Panc1 (cell line): ENCODE results near the gene LETM1. TPM values are rescaled to one million over a fixed set of nuclear protein-coding genes. Genes with fewer than 3 reads are reported as not detected.

Experiments
- ATAC-seq: fragments of 200-7000 bp; cut with Tn5 transposase; 2 replicates; pipeline ENCODE4 v1.9.1; 2020; ENCODE audit warnings: mild to moderate bottlenecking, moderate library complexity
- BruUV-seq: library from RNA; stranded (reverse); fragments of 400-500 nt; replicated peaks from 2 replicates; lab custom pipeline; 2021; lab: Mats Ljungman, UMichigan
- CTCF ChIA-PET: fragments of 300-600 bp; sonication (Branson Sonifier 250); formaldehyde crosslinking; loops from one replicate; lab custom pipeline; 2022; ENCODE audit warnings: antibody characterized with exemption; lab: Charles Lee
- POLR2A ChIA-PET: fragments of 300-600 bp; sonication (Branson Sonifier 250); formaldehyde crosslinking; loops from one replicate; lab custom pipeline; 2022; ENCODE audit warnings: antibody characterized with exemption; lab: Charles Lee
- DNase-seq: peaks from one replicate; pipeline ENCODE4 v3.0.0-alpha.2; 2010; ENCODE audit warnings: low read depth, low spot score
- H3K27ac ChIP-seq: 2 replicates; pipeline ENCODE4 v1.5.1; 2011; ENCODE audit warnings: mild to moderate bottlenecking, low read length, inconsistent platforms
- H3K27me3 ChIP-seq: fragments of 200-500 bp; sonication (Bioruptor generic); 2 replicates; pipeline ENCODE4 v1.6.0; 2014; ENCODE audit warnings: low read length, inconsistent platforms; ENCODE audit not compliant: control insufficient read depth, insufficient read depth
- H3K36me3 ChIP-seq: fragments of 200-500 bp; sonication (Bioruptor generic); 2 replicates; pipeline ENCODE4 v1.5.1; 2014; ENCODE audit warnings: inconsistent platforms, mild to moderate bottlenecking, low read length, moderate library complexity; ENCODE audit not compliant: control insufficient read depth, insufficient read depth
- H3K4me1 ChIP-seq: 2 replicates; pipeline ENCODE4 v1.5.1; 2011; ENCODE audit warnings: inconsistent platforms, mild to moderate bottlenecking, low read length, moderate library complexity; ENCODE audit not compliant: control insufficient read depth, insufficient read depth
- H3K4me3 ChIP-seq, 2 experiments: 2 replicates each; pipeline ENCODE4 v1.5.1; 2011 to 2012; ENCODE audit warnings: low read depth in 2 of 2, low read length in 2 of 2, mild to moderate bottlenecking in 2 of 2, inconsistent platforms in 1 of 2, moderate library complexity in 1 of 2
- H3K9me3 ChIP-seq: fragments of 200-500 bp; sonication (Bioruptor generic); 2 replicates; pipeline ENCODE4 v1.5.1; 2014; ENCODE audit warnings: low read depth, mild to moderate bottlenecking, inconsistent platforms, low read length, moderate library complexity; ENCODE audit not compliant: control insufficient read depth, insufficient read depth
- POLR2AphosphoS5 ChIP-seq: IDR thresholded peaks from 2 replicates; pipeline ENCODE4 v1.6.1; 2012; ENCODE audit warnings: mild to moderate bottlenecking, low read depth, low read length, moderate library complexity
- SIN3A ChIP-seq: IDR thresholded peaks from 2 replicates; pipeline ENCODE4 v1.6.1; 2012; ENCODE audit warnings: low read depth, mild to moderate bottlenecking, low read length, moderate library complexity, borderline replicate concordance; ENCODE audit not compliant: insufficient read depth
- TCF7L2 ChIP-seq: IDR thresholded peaks from 2 replicates; pipeline ENCODE4 v1.6.1; 2011; ENCODE audit warnings: mild to moderate bottlenecking, low read depth, low read length, inconsistent platforms
- in situ Hi-C: cut with HindIII; loops from 2 replicates; pipeline ENCODE4 v1.10.0; 2016; ENCODE audit warnings: low sequenced_read_pairs, low pct_unique_long_range_greater_than_20kb
- intact Hi-C: fragments of 100-400 bp; cut with micrococcal nuclease; formaldehyde crosslinking; loops from one replicate; pipeline ENCODE4 v1.10.0; 2022; ENCODE audit not compliant: unreplicated experiment
- total RNA-seq: library from RNA; stranded (reverse); gene quantifications from one replicate; pipeline ENCODE4 v1.2.1, GENCODE V29; 2021; ENCODE audit not compliant: unreplicated experiment
- TF ChIP-seq, protein P1 (sequence below), 2 experiments: IDR thresholded peaks; 2 replicates each; pipeline ENCODE4 v1.6.1; 2011 to 2012; ENCODE audit warnings: low read depth in 2 of 2, control low read depth in 1 of 2, low read length in 1 of 2, mild to moderate bottlenecking in 1 of 2, moderate library complexity in 1 of 2; ENCODE audit not compliant: insufficient read depth in 1 of 2
- TF ChIP-seq, protein P2 (sequence below): fragments of 450-650 bp; IDR thresholded peaks from 2 replicates; pipeline ENCODE4 v1.5.1; 2017; ENCODE audit warnings: mild to moderate bottlenecking

Gene LETM1
- total RNA-seq, 1 experiment from 2014 or later = 67.6 TPM

DNA sequence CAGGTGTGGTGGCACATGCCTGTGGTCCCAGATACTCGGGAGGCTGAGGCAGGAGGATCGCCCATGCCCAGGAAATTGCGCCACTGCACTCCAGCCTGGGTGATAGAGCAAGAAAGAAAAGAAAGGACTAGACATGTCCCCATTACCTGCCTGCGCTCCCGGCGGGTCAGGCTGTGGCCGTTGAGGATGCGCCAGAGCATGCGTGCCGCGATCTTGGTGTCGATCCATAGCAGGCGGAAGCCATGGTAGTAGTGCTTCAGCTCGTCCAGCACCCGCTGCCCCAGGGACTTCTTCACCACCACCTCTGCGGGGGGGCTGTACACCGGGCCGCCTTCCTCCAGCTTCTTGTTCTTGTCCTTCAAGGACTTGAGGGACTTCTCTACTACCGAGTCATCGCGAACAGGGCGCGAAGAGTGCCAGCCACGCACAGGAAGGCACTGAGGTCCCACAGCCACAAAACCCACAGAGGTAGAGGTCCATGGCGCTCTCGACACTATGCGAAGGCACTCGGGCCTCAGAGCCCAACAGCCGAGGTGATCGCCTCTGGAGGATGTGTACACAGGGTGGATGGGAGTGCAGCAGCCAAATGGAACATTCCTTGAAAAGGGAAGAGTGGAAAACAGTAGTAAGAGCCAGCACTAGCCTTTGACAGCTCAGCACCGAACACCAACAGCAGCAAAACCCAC, 14.6 kb downstream of the LETM1 start:
- ATAC-seq (no peak), DNase-seq (no peak)
- Histone ChIP-seq H3K27me3 (no peaks in the 10 kb centered on the region), H3K4me3 (no peak overlapping the region), H3K4me1 (no peaks in the 10 kb centered on the region), H3K27ac (no peak overlapping the region), H3K9me3 (no peaks in the 10 kb centered on the region), H3K36me3 (peaks cover 7% of the 10 kb centered on the region; the same call in 1 of the 2 replicates)
- CTCF ChIA-PET = no interaction called here
- in situ Hi-C loops = no loop called here
- intact Hi-C loops = no loop called here
- no TSS peak for BruUV-seq
- POLR2A ChIA-PET = no interaction called here
- TF ChIP-seq, protein P1, sequence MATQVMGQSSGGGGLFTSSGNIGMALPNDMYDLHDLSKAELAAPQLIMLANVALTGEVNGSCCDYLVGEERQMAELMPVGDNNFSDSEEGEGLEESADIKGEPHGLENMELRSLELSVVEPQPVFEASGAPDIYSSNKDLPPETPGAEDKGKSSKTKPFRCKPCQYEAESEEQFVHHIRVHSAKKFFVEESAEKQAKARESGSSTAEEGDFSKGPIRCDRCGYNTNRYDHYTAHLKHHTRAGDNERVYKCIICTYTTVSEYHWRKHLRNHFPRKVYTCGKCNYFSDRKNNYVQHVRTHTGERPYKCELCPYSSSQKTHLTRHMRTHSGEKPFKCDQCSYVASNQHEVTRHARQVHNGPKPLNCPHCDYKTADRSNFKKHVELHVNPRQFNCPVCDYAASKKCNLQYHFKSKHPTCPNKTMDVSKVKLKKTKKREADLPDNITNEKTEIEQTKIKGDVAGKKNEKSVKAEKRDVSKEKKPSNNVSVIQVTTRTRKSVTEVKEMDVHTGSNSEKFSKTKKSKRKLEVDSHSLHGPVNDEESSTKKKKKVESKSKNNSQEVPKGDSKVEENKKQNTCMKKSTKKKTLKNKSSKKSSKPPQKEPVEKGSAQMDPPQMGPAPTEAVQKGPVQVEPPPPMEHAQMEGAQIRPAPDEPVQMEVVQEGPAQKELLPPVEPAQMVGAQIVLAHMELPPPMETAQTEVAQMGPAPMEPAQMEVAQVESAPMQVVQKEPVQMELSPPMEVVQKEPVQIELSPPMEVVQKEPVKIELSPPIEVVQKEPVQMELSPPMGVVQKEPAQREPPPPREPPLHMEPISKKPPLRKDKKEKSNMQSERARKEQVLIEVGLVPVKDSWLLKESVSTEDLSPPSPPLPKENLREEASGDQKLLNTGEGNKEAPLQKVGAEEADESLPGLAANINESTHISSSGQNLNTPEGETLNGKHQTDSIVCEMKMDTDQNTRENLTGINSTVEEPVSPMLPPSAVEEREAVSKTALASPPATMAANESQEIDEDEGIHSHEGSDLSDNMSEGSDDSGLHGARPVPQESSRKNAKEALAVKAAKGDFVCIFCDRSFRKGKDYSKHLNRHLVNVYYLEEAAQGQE (IDR thresholded peaks at IDR 0.05; ENCODE audit: insufficient read depth in 1 of 2, low read depth in 2 of 2, low read length in 1 of 2) = no peak
- TF ChIP-seq SIN3A = no peak

DNA sequence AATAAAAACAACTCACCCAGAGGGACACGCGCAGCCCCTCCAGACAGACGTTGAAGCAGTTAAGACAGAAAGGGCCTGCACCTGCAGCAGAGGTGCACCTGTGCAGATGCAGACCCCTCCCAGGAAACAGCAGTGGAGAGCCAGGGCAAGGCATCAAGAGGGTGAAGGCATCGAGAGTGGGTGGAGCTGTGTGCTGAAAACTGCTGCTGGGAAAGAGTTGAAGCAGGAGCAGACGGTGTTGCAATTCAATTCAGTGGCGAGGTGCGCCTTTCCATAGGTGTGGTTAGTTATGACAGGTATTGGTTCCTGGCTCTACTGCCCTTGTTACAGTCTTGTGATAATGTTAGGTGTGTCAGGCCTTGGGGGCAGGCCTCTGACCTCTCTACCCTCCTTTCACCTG, 16.7 kb downstream of the LETM1 start:
- POLR2A ChIA-PET = no interaction called here

More for the DNA sequence above, 16.7 kb downstream of the LETM1 start:
- H3K36me3 ChIP-seq = peaks cover 7% of the 10 kb centered on the region; the same call in 1 of the 2 replicates
- BruUV-seq = no TSS peak
- H3K27me3 ChIP-seq = no peaks in the 10 kb centered on the region
- TF ChIP-seq POLR2AphosphoS5 (no peak), SIN3A (no peak), TCF7L2 (no peak)
- TF ChIP-seq, protein P1 (IDR thresholded peaks at IDR 0.05; ENCODE audit: insufficient read depth in 1 of 2, low read depth in 2 of 2, low read length in 1 of 2) = no peak
- TF ChIP-seq, protein P2, sequence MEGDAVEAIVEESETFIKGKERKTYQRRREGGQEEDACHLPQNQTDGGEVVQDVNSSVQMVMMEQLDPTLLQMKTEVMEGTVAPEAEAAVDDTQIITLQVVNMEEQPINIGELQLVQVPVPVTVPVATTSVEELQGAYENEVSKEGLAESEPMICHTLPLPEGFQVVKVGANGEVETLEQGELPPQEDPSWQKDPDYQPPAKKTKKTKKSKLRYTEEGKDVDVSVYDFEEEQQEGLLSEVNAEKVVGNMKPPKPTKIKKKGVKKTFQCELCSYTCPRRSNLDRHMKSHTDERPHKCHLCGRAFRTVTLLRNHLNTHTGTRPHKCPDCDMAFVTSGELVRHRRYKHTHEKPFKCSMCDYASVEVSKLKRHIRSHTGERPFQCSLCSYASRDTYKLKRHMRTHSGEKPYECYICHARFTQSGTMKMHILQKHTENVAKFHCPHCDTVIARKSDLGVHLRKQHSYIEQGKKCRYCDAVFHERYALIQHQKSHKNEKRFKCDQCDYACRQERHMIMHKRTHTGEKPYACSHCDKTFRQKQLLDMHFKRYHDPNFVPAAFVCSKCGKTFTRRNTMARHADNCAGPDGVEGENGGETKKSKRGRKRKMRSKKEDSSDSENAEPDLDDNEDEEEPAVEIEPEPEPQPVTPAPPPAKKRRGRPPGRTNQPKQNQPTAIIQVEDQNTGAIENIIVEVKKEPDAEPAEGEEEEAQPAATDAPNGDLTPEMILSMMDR = no peak
- in situ Hi-C loops = no loop called here
- CTCF ChIA-PET = no interaction called here
- H3K4me1 ChIP-seq = no peaks in the 10 kb centered on the region
- intact Hi-C loops = no loop called here
- H3K4me3 ChIP-seq = no peak overlapping the region
- H3K27ac ChIP-seq = no peak overlapping the region
- ATAC-seq = no peak
- H3K9me3 ChIP-seq = no peaks in the 10 kb centered on the region
- DNase-seq = no peak
